Trophoblast cell (in vitro differentiated cells and primary cell): ENCODE data around the gene CWC25.

ENCODE experiments used
- DNase-seq, 2 donors: peaks; one replicate each; pipeline ENCODE4 v3.0.0-alpha.2; 2016
- H2AFZ ChIP-seq: 2 replicates; pipeline ENCODE4 v1.6.1; 2013; ENCODE audit warnings: low read length, moderate library complexity, mild to moderate bottlenecking; ENCODE audit not compliant: insufficient read depth, poor library complexity
- H2AK5ac ChIP-seq: 2 replicates; pipeline ENCODE4 v1.6.1; 2013; ENCODE audit warnings: mild to moderate bottlenecking, low read length
- H2BK120ac ChIP-seq: 2 replicates; pipeline ENCODE4 v1.6.1; 2013; ENCODE audit warnings: low read length, mild to moderate bottlenecking, moderate library complexity; ENCODE audit not compliant: insufficient read depth, poor library complexity
- H2BK12ac ChIP-seq: 2 replicates; pipeline ENCODE4 v1.6.1; 2013; ENCODE audit warnings: mild to moderate bottlenecking, low read length, moderate library complexity
- H2BK5ac ChIP-seq: 2 replicates; pipeline ENCODE4 v1.6.1; 2013; ENCODE audit warnings: low read length, low read depth, moderate library complexity, mild to moderate bottlenecking; ENCODE audit not compliant: poor library complexity
- H3K14ac ChIP-seq: 2 replicates; pipeline ENCODE4 v1.6.1; 2013; ENCODE audit warnings: mild to moderate bottlenecking, low read length
- H3K18ac ChIP-seq: 2 replicates; pipeline ENCODE4 v1.6.1; 2013; ENCODE audit warnings: mild to moderate bottlenecking, low read length
- H3K23ac ChIP-seq: 2 replicates; pipeline ENCODE4 v1.6.1; 2013; ENCODE audit warnings: low read length
- H3K27ac ChIP-seq: 2 replicates; pipeline ENCODE4 v1.5.1; 2013; ENCODE audit warnings: low read depth, mild to moderate bottlenecking, inconsistent platforms, low read length, moderate library complexity
- H3K27me3 ChIP-seq: 2 replicates; pipeline ENCODE4 v1.6.1; 2013; ENCODE audit warnings: inconsistent platforms, mild to moderate bottlenecking, low read length, moderate library complexity; ENCODE audit not compliant: insufficient read depth
- H3K36me3 ChIP-seq, 2 experiments: 1 replicate in 1 of 2; 2 replicates in 1 of 2; pipeline ENCODE4 v1.6.1; 2013; ENCODE audit warnings: low read length in 2 of 2, mild to moderate bottlenecking in 2 of 2, moderate library complexity in 1 of 2; ENCODE audit not compliant: insufficient read depth in 2 of 2, control insufficient read depth in 1 of 2
- H3K4ac ChIP-seq: 2 replicates; pipeline ENCODE4 v1.6.1; 2013; ENCODE audit warnings: low read depth, mild to moderate bottlenecking, low read length, moderate library complexity
- H3K4me1 ChIP-seq, 2 experiments: 1 replicate in 1 of 2; 2 replicates in 1 of 2; pipeline ENCODE4 v1.6.1; 2013; ENCODE audit warnings: low read length in 2 of 2, mild to moderate bottlenecking in 2 of 2, moderate library complexity in 1 of 2; ENCODE audit not compliant: insufficient read depth in 2 of 2, control insufficient read depth in 1 of 2
- H3K4me2 ChIP-seq: 2 replicates; pipeline ENCODE4 v1.6.1; 2013; ENCODE audit warnings: inconsistent platforms, mild to moderate bottlenecking, low read length, moderate library complexity
- H3K4me3 ChIP-seq: 2 replicates; pipeline ENCODE4 v1.5.1; 2013; ENCODE audit warnings: mild to moderate bottlenecking, low read depth, low read length, inconsistent platforms
- H3K79me1 ChIP-seq: one replicate; pipeline ENCODE4 v1.6.1; 2013; ENCODE audit warnings: low read length
- H3K79me2 ChIP-seq: 2 replicates; pipeline ENCODE4 v1.6.1; 2013; ENCODE audit warnings: low read length, mild to moderate bottlenecking; ENCODE audit not compliant: control insufficient read depth, insufficient read depth, poor library complexity
- H3K9ac ChIP-seq: 2 replicates; pipeline ENCODE4 v1.6.1; 2013; ENCODE audit warnings: mild to moderate bottlenecking, low read length
- H3K9me3 ChIP-seq: 2 replicates; pipeline ENCODE4 v1.6.1; 2013; ENCODE audit warnings: low read depth, mild to moderate bottlenecking, control low read depth, inconsistent platforms, low read length; ENCODE audit not compliant: insufficient read depth
- H4K12ac ChIP-seq: 2 replicates; pipeline ENCODE4 v1.6.1; 2013; ENCODE audit warnings: low read depth, mild to moderate bottlenecking, low read length, moderate library complexity
- H4K8ac ChIP-seq: 2 replicates; pipeline ENCODE4 v1.6.1; 2013; ENCODE audit warnings: low read depth, mild to moderate bottlenecking, low read length, moderate library complexity
- H4K91ac ChIP-seq: one replicate; pipeline ENCODE4 v1.6.1; 2013; ENCODE audit warnings: low read depth, mild to moderate bottlenecking, low read length, moderate library complexity
- WGBS: extraction: QIAGEN DNeasy Blood & Tissue Kit; methylation state at CpG from one replicate; pipeline ENCODE4 v1.1.7; 2013; ENCODE audit warnings: missing lambda C conversion rate; ENCODE audit not compliant: insufficient read length, insufficient coverage; ENCODE audit errors: extremely low coverage; 5-methylcytosine and 5-hydroxymethylcytosine counted together

The CWC25 gene

GRCh38 chr17:38848939-38849605 is 24.0 kb upstream of the CWC25 start:
- Histone ChIP-seq H3K27ac (no peak overlapping the region), H4K12ac (no peak overlapping the region), H3K9ac (no peak overlapping the region), H3K4ac (no peak overlapping the region), H3K14ac (no peak overlapping the region), H2BK5ac (no peak overlapping the region), H3K4me3 (no peak overlapping the region), H3K79me1 (peaks cover 8% of the 10 kb centered on the region), H2BK120ac (no peak overlapping the region), H2BK12ac (no peak overlapping the region), H4K8ac (no peak overlapping the region), H3K36me3 (peaks cover 33 to 45% of the 10 kb centered on the region in 2 experiments), H3K79me2 (peaks cover 20% of the 10 kb centered on the region), H3K23ac (no peak overlapping the region), H4K91ac (no peak overlapping the region), H3K4me2 (no peak overlapping the region), H3K4me1 (peaks cover 0 to 5% of the 10 kb centered on the region in 2 experiments), H3K27me3 (no peaks in the 10 kb centered on the region), H2AFZ (no peak overlapping the region), H3K9me3 (no peaks in the 10 kb centered on the region), H2AK5ac (no peak overlapping the region), H3K18ac (no peak overlapping the region)
- 100% methylated on average over 1 of the region's 16 CpGs for WGBS
- no peak for DNase-seq

GRCh38 chr17:38848557-38848891 is 23.4 kb upstream of the CWC25 start:
- H3K36me3 ChIP-seq = peaks cover 33 to 45% of the 10 kb centered on the region in 2 experiments
- no peak overlapping the region for H4K8ac ChIP-seq
- no peak overlapping the region for H3K23ac ChIP-seq
- no peak overlapping the region for H3K27ac ChIP-seq
- H3K79me1 ChIP-seq = peaks cover 6% of the 10 kb centered on the region
- peaks cover 20% of the 10 kb centered on the region for H3K79me2 ChIP-seq
- no peak overlapping the region for H2AFZ ChIP-seq
- H3K14ac ChIP-seq = no peak overlapping the region
- H3K4ac ChIP-seq = no peak overlapping the region
- H3K4me1 ChIP-seq = peaks cover 0 to 5% of the 10 kb centered on the region in 2 experiments
- H2BK12ac ChIP-seq = no peak overlapping the region
- H3K4me2 ChIP-seq = no peak overlapping the region
- no peak overlapping the region for H4K91ac ChIP-seq
- no peak overlapping the region for H2AK5ac ChIP-seq
- WGBS = no CpG with 5 or more reads among the region's 1 CpG
- H3K27me3 ChIP-seq = no peaks in the 10 kb centered on the region
- H3K9me3 ChIP-seq = no peaks in the 10 kb centered on the region
- no peak overlapping the region for H4K12ac ChIP-seq
- DNase-seq = no peak
- no peak overlapping the region for H3K9ac ChIP-seq
- no peak overlapping the region for H3K18ac ChIP-seq
- no peak overlapping the region for H3K4me3 ChIP-seq
- no peak overlapping the region for H2BK5ac ChIP-seq
- no peak overlapping the region for H2BK120ac ChIP-seq

GRCh38 chr17:38844261-38844757 is 19.2 kb upstream of the CWC25 start:
- Histone ChIP-seq H2BK12ac (no peak overlapping the region), H4K91ac (no peak overlapping the region), H4K8ac (no peak overlapping the region), H3K4me1 (peaks cover 0 to 3% of the 10 kb centered on the region in 2 experiments), H3K18ac (no peak overlapping the region), H2AK5ac (no peak overlapping the region), H3K27ac (no peak overlapping the region), H3K4me3 (no peak overlapping the region), H3K9me3 (no peaks in the 10 kb centered on the region), H3K4me2 (no peak overlapping the region), H3K79me1 (no peaks in the 10 kb centered on the region), H3K9ac (no peak overlapping the region), H3K36me3 (peaks cover 15% of the 10 kb centered on the region in 2 experiments), H3K27me3 (no peaks in the 10 kb centered on the region), H2BK120ac (no peak overlapping the region), H2AFZ (no peak overlapping the region), H2BK5ac (no peak overlapping the region), H4K12ac (no peak overlapping the region), H3K4ac (no peak overlapping the region), H3K14ac (no peak overlapping the region), H3K79me2 (no peaks in the 10 kb centered on the region), H3K23ac (no peak overlapping the region)
- WGBS = no CpG with 5 or more reads among the region's 13 CpGs
- DNase-seq = no peak

- Histone ChIP-seq H3K79me2 (peaks cover 4% of the 10 kb centered on the region), H3K14ac (peak overlapping the region; percentile 93), H3K23ac (no peak overlapping the region), H4K91ac (peak overlapping the region; percentile 96), H2BK12ac (no peak overlapping the region), H3K27ac (peak overlapping the region; percentile 98), H3K79me1 (peaks cover 7% of the 10 kb centered on the region), H4K8ac (peak overlapping the region; percentile 100), H2BK5ac (peak overlapping the region; percentile 82), H2AK5ac (peak overlapping the region; percentile 77), H3K27me3 (no peaks in the 10 kb centered on the region), H3K9ac (peak overlapping the region; percentile 95), H3K4me1 (peaks cover 0 to 4% of the 10 kb centered on the region in 2 experiments), H3K4me2 (peak overlapping the region; percentile 94), H3K4ac (peak overlapping the region; percentile 96), H2AFZ (peak overlapping the region; percentile 93), H3K18ac (peak overlapping the region; percentile 89), H3K36me3 (peaks cover 5 to 6% of the 10 kb centered on the region in 2 experiments), H2BK120ac (peak overlapping the region; percentile 77), H3K4me3 (no peak overlapping the region), H4K12ac (peak overlapping the region; percentile 100), H3K9me3 (no peaks in the 10 kb centered on the region)
- no peak for DNase-seq
- no CpG with 5 or more reads among the region's 17 CpGs for WGBS
Measured at GRCh38 chr17:38825762-38826247, 684 bp upstream of the CWC25 start.
